Testis (tissue), 2 donors: ENCODE results near the gene CSHL1.

ENCODE experiments used
- CTCF ChIP-seq, 3 experiments: fragments of 450-650 bp in 2 of 3; fragments of 200-600 bp in 1 of 3; sonication (generic) in 1 of 3; IDR thresholded peaks; one replicate each; pipeline ENCODE4 v1.5.1; 2016 to 2019; ENCODE audit warnings: antibody characterized with exemption in 3 of 3, mild to moderate bottlenecking in 2 of 3, moderate library complexity in 1 of 3
- POLR2A ChIP-seq: fragments of 450-650 bp; IDR thresholded peaks from one replicate; pipeline ENCODE4 v1.6.1; 2017; ENCODE audit warnings: antibody characterized with exemption, mild to moderate bottlenecking, moderate library complexity

- TF ChIP-seq POLR2A (no peak), CTCF (IDR thresholded peaks at IDR 0.05) (no peak)
Observed at GRCh38 chr17:63926164-63926563, 15.1 kb upstream of the CSHL1 start.
